HCT116 (cell line): Measurements from ENCODE around the gene APOC1. TPM values are rescaled to one million over a fixed set of nuclear protein-coding genes. Genes with fewer than 3 reads are reported as not detected.

Source experiments
- ATAC-seq: fragments of 200-7000 bp; cut with Tn5 transposase; 2 replicates; pipeline ENCODE4 v1.9.1; 2020; ENCODE audit warnings: mild to moderate bottlenecking, moderate library complexity
- BruUV-seq: library from RNA; stranded (reverse); fragments of 400-500 nt; replicated peaks from 2 replicates; lab custom pipeline; 2021; lab: Mats Ljungman, UMichigan
- CTCF ChIA-PET: fragments of 300-600 bp; sonication (Branson Sonifier 250); formaldehyde crosslinking; loops from one replicate; lab custom pipeline; 2021; ENCODE audit warnings: antibody characterized with exemption; lab: Charles Lee
- POLR2A ChIA-PET: fragments of 300-600, 350-600 bp; sonication (Branson Sonifier 250); formaldehyde crosslinking; loops from one replicate; lab custom pipeline; 2021; ENCODE audit warnings: antibody characterized with exemption; lab: Charles Lee
- RAD21 ChIA-PET, 2 experiments: fragments of 300-600 bp; sonication (Branson Sonifier 250); formaldehyde crosslinking; loops; one replicate each; lab custom pipeline; 2023; ENCODE audit warnings: low total read pairs in 2 of 2; ENCODE audit not compliant: uncharacterized antibody in 2 of 2, unreplicated experiment in 2 of 2, low non-redundant PET in 1 of 2; lab: Charles Lee
- DNase-seq: peaks from one replicate; pipeline ENCODE4 v3.0.0-alpha.2; 2010; ENCODE audit warnings: low read depth, low spot score
- H2AFZ ChIP-seq: fragments of 200-600 bp; shearing (Covaris generic), sonication (generic); 2 replicates; pipeline ENCODE4 v1.6.1; 2017; ENCODE audit warnings: low read depth, mixed run types, mixed read lengths, antibody characterized with exemption, low read length; ENCODE audit not compliant: poor library complexity, severe bottlenecking
- H3K27ac ChIP-seq: 2 replicates; pipeline ENCODE4 v1.5.1; 2012; ENCODE audit warnings: low read depth, low read length
- H3K27me3 ChIP-seq: fragments of 200-600 bp; sonication (generic); 2 replicates; pipeline ENCODE4 v1.6.1; 2016; ENCODE audit warnings: mixed run types, low read length, mixed read lengths; ENCODE audit not compliant: insufficient read depth
- H3K36me3 ChIP-seq, 2 experiments: fragments of 200-500 bp in 1 of 2; fragments of 200-600 bp in 1 of 2; sonication (Bioruptor generic) in 1 of 2; sonication (generic) in 1 of 2; 2 replicates each; pipeline versions ENCODE4 v1.5.1 to v1.6.1; 2014 to 2016; ENCODE audit warnings: low read length in 2 of 2, inconsistent platforms in 1 of 2, mixed read lengths in 1 of 2, mixed run types in 1 of 2; ENCODE audit not compliant: insufficient read depth in 2 of 2, control insufficient read depth in 1 of 2
- H3K4me1 ChIP-seq, 2 experiments: fragments of 200-600 bp in 1 of 2; sonication (generic) in 1 of 2; 2 replicates each; pipeline versions ENCODE4 v1.5.1 to v1.6.1; 2012 to 2017; ENCODE audit warnings: low read length in 2 of 2, inconsistent platforms in 1 of 2, mild to moderate bottlenecking in 1 of 2, mixed read lengths in 1 of 2, mixed run types in 1 of 2, moderate library complexity in 1 of 2; ENCODE audit not compliant: insufficient read depth in 2 of 2, control insufficient read depth in 1 of 2
- H3K4me2 ChIP-seq: fragments of 200-600 bp; sonication (generic); 2 replicates; pipeline ENCODE4 v1.6.1; 2017; ENCODE audit warnings: mixed run types, low read length, mixed read lengths
- H3K4me3 ChIP-seq, 2 experiments: fragments of 200-600 bp in 1 of 2; sonication (generic) in 1 of 2; replicated peaks in 1 of 2; 2 replicates each; pipeline ENCODE4 v1.5.1; 2011 to 2016; ENCODE audit warnings: low read length in 2 of 2, control low read depth in 1 of 2, low read depth in 1 of 2, mild to moderate bottlenecking in 1 of 2, mixed read lengths in 1 of 2, mixed run types in 1 of 2
- H3K79me2 ChIP-seq: fragments of 200-600 bp; sonication (generic); 2 replicates; pipeline ENCODE4 v1.6.1; 2017; ENCODE audit warnings: mild to moderate bottlenecking, mixed run types, low read length, moderate library complexity, mixed read lengths; ENCODE audit not compliant: insufficient read depth
- H3K9ac ChIP-seq: fragments of 200-600 bp; sonication (generic); 2 replicates; pipeline ENCODE4 v1.6.1; 2016; ENCODE audit warnings: low read length, mixed read lengths
- H3K9me2 ChIP-seq: fragments of 200-600 bp; sonication (generic), shearing (Covaris generic); 2 replicates; pipeline ENCODE4 v1.6.1; 2017; ENCODE audit warnings: mixed run types, mild to moderate bottlenecking, moderate library complexity; ENCODE audit not compliant: insufficient read depth
- H3K9me3 ChIP-seq, 2 experiments: fragments of 200-500 bp in 1 of 2; fragments of 200-600 bp in 1 of 2; sonication (Bioruptor generic) in 1 of 2; sonication (generic) in 1 of 2; 2 replicates each; pipeline ENCODE4 v1.6.1; 2014 to 2017; ENCODE audit warnings: low read length in 2 of 2, mixed read lengths in 2 of 2, inconsistent platforms in 1 of 2, low read depth in 1 of 2, mild to moderate bottlenecking in 1 of 2, mixed run types in 1 of 2, moderate library complexity in 1 of 2; ENCODE audit not compliant: control insufficient read depth in 1 of 2, insufficient read depth in 1 of 2
- H4K20me1 ChIP-seq: fragments of 200-600 bp; sonication (generic), shearing (Covaris generic); 2 replicates; pipeline ENCODE4 v1.6.1; 2017; ENCODE audit warnings: mixed run types, mild to moderate bottlenecking, moderate library complexity; ENCODE audit not compliant: insufficient read depth
- CBX3 ChIP-seq: IDR thresholded peaks from 2 replicates; pipeline ENCODE4 v1.6.1; 2012; ENCODE audit warnings: low read depth
- intact Hi-C: fragments of 100-400 bp; cut with micrococcal nuclease; formaldehyde crosslinking; loops from 2 replicates; pipeline ENCODE4 v1.10.0; 2022
- total RNA-seq: library from RNA; stranded (reverse); gene quantifications from one replicate; pipeline ENCODE4 v1.2.1, GENCODE V29; 2021; ENCODE audit not compliant: unreplicated experiment
- TF ChIP-seq, protein P1 (sequence below): IDR thresholded peaks from 2 replicates; pipeline ENCODE4 v1.6.1; 2012
- TF ChIP-seq, protein P2 (sequence below), 3 experiments: fragments of 200-600 bp in 1 of 3; sonication (generic) in 1 of 3; IDR thresholded peaks in 2 of 3; conservative IDR thresholded peaks in 1 of 3; 2 replicates each; pipeline ENCODE4 v1.5.1; 2012 to 2017; ENCODE audit warnings: low read depth in 2 of 3, low read length in 2 of 3, antibody characterized with exemption in 1 of 3, borderline replicate concordance in 1 of 3, control low read depth in 1 of 3, mild to moderate bottlenecking in 1 of 3, mixed read lengths in 1 of 3, mixed run types in 1 of 3, moderate library complexity in 1 of 3; ENCODE audit not compliant: insufficient read depth in 1 of 3
- TF ChIP-seq, protein P3 (sequence below): IDR thresholded peaks from 2 replicates; pipeline ENCODE4 v1.6.1; 2012; ENCODE audit warnings: low read depth
- TF ChIP-seq, protein P4 (sequence below): IDR thresholded peaks from 2 replicates; pipeline ENCODE4 v1.6.1; 2012

The APOC1 gene
- total RNA-seq, 1 experiment from 2014 or later: 5.1 TPM

DNA sequence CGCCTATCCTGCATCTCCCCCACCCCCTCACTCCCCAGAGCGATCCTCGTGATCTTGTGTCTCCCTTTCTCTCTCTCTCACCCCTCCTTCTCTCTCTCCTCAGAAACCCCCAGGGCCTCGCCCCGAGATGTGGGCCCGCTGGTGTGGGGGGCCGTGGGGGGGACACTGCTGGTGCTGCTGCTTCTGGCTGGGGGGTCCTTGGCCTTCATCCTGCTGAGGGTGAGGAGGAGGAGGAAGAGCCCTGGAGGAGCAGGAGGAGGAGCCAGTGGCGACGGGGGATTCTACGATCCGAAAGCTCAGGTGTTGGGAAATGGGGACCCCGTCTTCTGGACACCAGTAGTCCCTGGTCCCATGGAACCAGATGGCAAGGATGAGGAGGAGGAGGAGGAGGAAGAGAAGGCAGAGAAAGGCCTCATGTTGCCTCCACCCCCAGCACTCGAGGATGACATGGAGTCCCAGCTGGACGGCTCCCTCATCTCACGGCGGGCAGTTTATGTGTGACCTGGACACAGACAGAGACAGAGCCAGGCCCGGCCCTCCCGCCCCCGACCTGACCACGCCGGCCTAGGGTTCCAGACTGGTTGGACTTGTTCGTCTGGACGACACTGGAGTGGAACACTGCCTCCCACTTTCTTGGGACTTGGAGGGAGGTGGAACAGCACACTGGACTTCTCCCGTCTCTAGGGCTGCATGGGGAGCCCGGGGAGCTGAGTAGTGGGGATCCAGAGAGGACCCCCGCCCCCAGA lies 36.1 kb upstream of the APOC1 start:
- ChIA-PET CTCF (no interaction called here), RAD21 (no interaction called here), POLR2A (no interaction called here)
- TF ChIP-seq, protein P1, sequence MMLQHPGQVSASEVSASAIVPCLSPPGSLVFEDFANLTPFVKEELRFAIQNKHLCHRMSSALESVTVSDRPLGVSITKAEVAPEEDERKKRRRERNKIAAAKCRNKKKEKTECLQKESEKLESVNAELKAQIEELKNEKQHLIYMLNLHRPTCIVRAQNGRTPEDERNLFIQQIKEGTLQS: no peak
- TF ChIP-seq, protein P2, sequence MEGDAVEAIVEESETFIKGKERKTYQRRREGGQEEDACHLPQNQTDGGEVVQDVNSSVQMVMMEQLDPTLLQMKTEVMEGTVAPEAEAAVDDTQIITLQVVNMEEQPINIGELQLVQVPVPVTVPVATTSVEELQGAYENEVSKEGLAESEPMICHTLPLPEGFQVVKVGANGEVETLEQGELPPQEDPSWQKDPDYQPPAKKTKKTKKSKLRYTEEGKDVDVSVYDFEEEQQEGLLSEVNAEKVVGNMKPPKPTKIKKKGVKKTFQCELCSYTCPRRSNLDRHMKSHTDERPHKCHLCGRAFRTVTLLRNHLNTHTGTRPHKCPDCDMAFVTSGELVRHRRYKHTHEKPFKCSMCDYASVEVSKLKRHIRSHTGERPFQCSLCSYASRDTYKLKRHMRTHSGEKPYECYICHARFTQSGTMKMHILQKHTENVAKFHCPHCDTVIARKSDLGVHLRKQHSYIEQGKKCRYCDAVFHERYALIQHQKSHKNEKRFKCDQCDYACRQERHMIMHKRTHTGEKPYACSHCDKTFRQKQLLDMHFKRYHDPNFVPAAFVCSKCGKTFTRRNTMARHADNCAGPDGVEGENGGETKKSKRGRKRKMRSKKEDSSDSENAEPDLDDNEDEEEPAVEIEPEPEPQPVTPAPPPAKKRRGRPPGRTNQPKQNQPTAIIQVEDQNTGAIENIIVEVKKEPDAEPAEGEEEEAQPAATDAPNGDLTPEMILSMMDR (IDR thresholded peaks at IDR 0.05 in 2 of 3, conservative IDR thresholded peaks at IDR 0.05 in 1 of 3; ENCODE audit: borderline replicate concordance in 1 of 3, insufficient read depth in 1 of 3, low read depth in 2 of 3, low read length in 2 of 3): no peak
- TF ChIP-seq, protein P3, sequence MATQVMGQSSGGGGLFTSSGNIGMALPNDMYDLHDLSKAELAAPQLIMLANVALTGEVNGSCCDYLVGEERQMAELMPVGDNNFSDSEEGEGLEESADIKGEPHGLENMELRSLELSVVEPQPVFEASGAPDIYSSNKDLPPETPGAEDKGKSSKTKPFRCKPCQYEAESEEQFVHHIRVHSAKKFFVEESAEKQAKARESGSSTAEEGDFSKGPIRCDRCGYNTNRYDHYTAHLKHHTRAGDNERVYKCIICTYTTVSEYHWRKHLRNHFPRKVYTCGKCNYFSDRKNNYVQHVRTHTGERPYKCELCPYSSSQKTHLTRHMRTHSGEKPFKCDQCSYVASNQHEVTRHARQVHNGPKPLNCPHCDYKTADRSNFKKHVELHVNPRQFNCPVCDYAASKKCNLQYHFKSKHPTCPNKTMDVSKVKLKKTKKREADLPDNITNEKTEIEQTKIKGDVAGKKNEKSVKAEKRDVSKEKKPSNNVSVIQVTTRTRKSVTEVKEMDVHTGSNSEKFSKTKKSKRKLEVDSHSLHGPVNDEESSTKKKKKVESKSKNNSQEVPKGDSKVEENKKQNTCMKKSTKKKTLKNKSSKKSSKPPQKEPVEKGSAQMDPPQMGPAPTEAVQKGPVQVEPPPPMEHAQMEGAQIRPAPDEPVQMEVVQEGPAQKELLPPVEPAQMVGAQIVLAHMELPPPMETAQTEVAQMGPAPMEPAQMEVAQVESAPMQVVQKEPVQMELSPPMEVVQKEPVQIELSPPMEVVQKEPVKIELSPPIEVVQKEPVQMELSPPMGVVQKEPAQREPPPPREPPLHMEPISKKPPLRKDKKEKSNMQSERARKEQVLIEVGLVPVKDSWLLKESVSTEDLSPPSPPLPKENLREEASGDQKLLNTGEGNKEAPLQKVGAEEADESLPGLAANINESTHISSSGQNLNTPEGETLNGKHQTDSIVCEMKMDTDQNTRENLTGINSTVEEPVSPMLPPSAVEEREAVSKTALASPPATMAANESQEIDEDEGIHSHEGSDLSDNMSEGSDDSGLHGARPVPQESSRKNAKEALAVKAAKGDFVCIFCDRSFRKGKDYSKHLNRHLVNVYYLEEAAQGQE: no peak
- TF ChIP-seq, protein P4, sequence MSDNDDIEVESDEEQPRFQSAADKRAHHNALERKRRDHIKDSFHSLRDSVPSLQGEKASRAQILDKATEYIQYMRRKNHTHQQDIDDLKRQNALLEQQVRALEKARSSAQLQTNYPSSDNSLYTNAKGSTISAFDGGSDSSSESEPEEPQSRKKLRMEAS: no peak
- TF ChIP-seq CBX3: no peak
- peaks cover 22 to 23% of the 10 kb centered on the region in 2 experiments; a peak in 3 of 4 replicates for H3K36me3 ChIP-seq
- BruUV-seq: TSS peak; percentile 35
- H3K9me3 ChIP-seq: no peaks in the 10 kb centered on the region
- H3K27me3 ChIP-seq: no peaks in the 10 kb centered on the region
- H3K27ac ChIP-seq: no peak overlapping the region
- no peak overlapping the region for H3K4me3 ChIP-seq
- intact Hi-C loops: no loop called here
- no peak overlapping the region for H3K4me2 ChIP-seq
- H2AFZ ChIP-seq: no peak overlapping the region
- DNase-seq (no peak), ATAC-seq (no peak)
- no peaks in the 10 kb centered on the region for H4K20me1 ChIP-seq
- H3K79me2 ChIP-seq: no peaks in the 10 kb centered on the region
- no peaks in the 10 kb centered on the region for H3K9me2 ChIP-seq
- no peaks in the 10 kb centered on the region for H3K4me1 ChIP-seq
- no peak overlapping the region for H3K9ac ChIP-seq
